Measurements from ENCODE around the gene STAC.

GRCh38 chr3:36557021-36557707, 176.9 kb downstream of the STAC start:
- TF ChIP-seq POLR2A (IDR thresholded peaks at IDR 0.05) (no peak), CTCF (IDR thresholded peaks at IDR 0.05) (no peak), POLR2AphosphoS5 (IDR thresholded peaks at IDR 0.05) (no peak), EP300 (IDR thresholded peaks at IDR 0.05) (no peak)

All from stomach (tissue), 4 donors.